H9 (cell line): ENCODE measurements around the gene BBX. TPM values are rescaled to one million over a fixed set of nuclear protein-coding genes. Genes with fewer than 3 reads are reported as not detected.

ENCODE experiments used
- DNase-seq: peaks from one replicate; pipeline ENCODE4 v3.0.0-alpha.2; 2017
- H2AFZ ChIP-seq: one replicate; pipeline ENCODE4 v1.6.1; 2013; ENCODE audit warnings: mild to moderate bottlenecking, low read length, control low read depth, moderate library complexity
- H2AK5ac ChIP-seq: 2 replicates; pipeline ENCODE4 v1.6.1; 2013; ENCODE audit warnings: low read length, control low read depth, mixed read lengths; ENCODE audit not compliant: insufficient read length
- H2BK120ac ChIP-seq: one replicate; pipeline ENCODE4 v1.6.1; 2013; ENCODE audit warnings: low read depth, mild to moderate bottlenecking, low read length, control low read depth, inconsistent platforms; ENCODE audit not compliant: poor library complexity, severe bottlenecking
- H2BK12ac ChIP-seq: 2 replicates; pipeline ENCODE4 v1.6.1; 2013; ENCODE audit warnings: low read length, control low read depth, mixed read lengths, low read depth; ENCODE audit not compliant: insufficient read length
- H2BK15ac ChIP-seq: 2 replicates; pipeline ENCODE4 v1.6.1; 2013; ENCODE audit warnings: low read depth, low read length, control low read depth
- H2BK20ac ChIP-seq: one replicate; pipeline ENCODE4 v1.6.1; 2013; ENCODE audit warnings: low read depth, mild to moderate bottlenecking, low read length, control low read depth, inconsistent platforms; ENCODE audit not compliant: poor library complexity, severe bottlenecking
- H2BK5ac ChIP-seq: 2 replicates; pipeline ENCODE4 v1.6.1; 2013; ENCODE audit warnings: low read length, control low read depth, mixed read lengths; ENCODE audit not compliant: insufficient read length
- H3K14ac ChIP-seq: 2 replicates; pipeline ENCODE4 v1.6.1; 2013; ENCODE audit warnings: low read length, control low read depth; ENCODE audit not compliant: insufficient read depth
- H3K18ac ChIP-seq: 2 replicates; pipeline ENCODE4 v1.6.1; 2013; ENCODE audit warnings: low read depth, mild to moderate bottlenecking, mixed read lengths, low read length, control low read depth; ENCODE audit not compliant: insufficient read length
- H3K23ac ChIP-seq: 2 replicates; pipeline ENCODE4 v1.6.1; 2013; ENCODE audit warnings: low read length, control low read depth, mixed read lengths, low read depth; ENCODE audit not compliant: insufficient read length
- H3K23me2 ChIP-seq: 2 replicates; pipeline ENCODE4 v1.6.1; 2013; ENCODE audit warnings: low read depth, mild to moderate bottlenecking, mixed read lengths, low read length, control low read depth; ENCODE audit not compliant: insufficient read length, poor library complexity, severe bottlenecking
- H3K27ac ChIP-seq: 2 replicates; pipeline ENCODE4 v1.5.1; 2013; ENCODE audit warnings: low read length, control low read depth, mixed read lengths, low read depth; ENCODE audit not compliant: insufficient read length
- H3K27me3 ChIP-seq: 2 replicates; pipeline ENCODE4 v1.6.1; 2013; ENCODE audit warnings: low read length, control low read depth, inconsistent platforms; ENCODE audit not compliant: insufficient read depth
- H3K4ac ChIP-seq: 2 replicates; pipeline ENCODE4 v1.6.1; 2013; ENCODE audit warnings: low read depth, mild to moderate bottlenecking, control low read depth, inconsistent platforms, low read length, moderate library complexity
- H3K4me1 ChIP-seq: 2 replicates; pipeline ENCODE4 v1.6.1; 2013; ENCODE audit warnings: low read length, control low read depth, inconsistent platforms; ENCODE audit not compliant: insufficient read depth
- H3K4me2 ChIP-seq: 2 replicates; pipeline ENCODE4 v1.6.1; 2013; ENCODE audit warnings: low read length, control low read depth, mixed read lengths; ENCODE audit not compliant: insufficient read length, insufficient read depth
- H3K56ac ChIP-seq: 2 replicates; pipeline ENCODE4 v1.6.1; 2013; ENCODE audit warnings: low read depth, mild to moderate bottlenecking, mixed read lengths, low read length, control low read depth; ENCODE audit not compliant: insufficient read length
- H3K79me1 ChIP-seq: 2 replicates; pipeline ENCODE4 v1.6.1; 2013; ENCODE audit warnings: low read depth, mild to moderate bottlenecking, moderate library complexity, low read length, control low read depth, inconsistent platforms; ENCODE audit not compliant: insufficient read depth, poor library complexity, severe bottlenecking
- H3K79me2 ChIP-seq: 2 replicates; pipeline ENCODE4 v1.6.1; 2013; ENCODE audit warnings: low read length, control low read depth, inconsistent platforms; ENCODE audit not compliant: insufficient read depth
- H3K9ac ChIP-seq: 2 replicates; pipeline ENCODE4 v1.6.1; 2013; ENCODE audit warnings: low read length, control low read depth, mixed read lengths; ENCODE audit not compliant: insufficient read length; ENCODE audit errors: extremely low read depth
- H3K9me3 ChIP-seq: one replicate; pipeline ENCODE4 v1.6.1; 2013; ENCODE audit warnings: low read depth, low read length, inconsistent platforms; ENCODE audit not compliant: control insufficient read depth
- H3T11ph ChIP-seq: one replicate; pipeline ENCODE4 v1.6.1; 2013; ENCODE audit warnings: mild to moderate bottlenecking, low read length, control low read depth, inconsistent platforms
- H4K20me1 ChIP-seq: one replicate; pipeline ENCODE4 v1.6.1; 2013; ENCODE audit not compliant: control insufficient read depth, insufficient read length, insufficient read depth
- H4K5ac ChIP-seq: 2 replicates; pipeline ENCODE4 v1.6.1; 2013; ENCODE audit warnings: low read depth, mild to moderate bottlenecking, mixed read lengths, low read length, control low read depth; ENCODE audit not compliant: insufficient read length
- H4K8ac ChIP-seq: replicated peaks from 2 replicates; pipeline ENCODE4 v1.6.1; 2013; ENCODE audit warnings: low read length, control low read depth, mixed read lengths, low read depth; ENCODE audit not compliant: insufficient read length
- H4K91ac ChIP-seq: 2 replicates; pipeline ENCODE4 v1.6.1; 2013; ENCODE audit warnings: low read depth, mild to moderate bottlenecking, moderate library complexity, mixed read lengths, low read length, control low read depth; ENCODE audit not compliant: insufficient read length
- H3K27ac Mint-ChIP-seq, 3 experiments: 2 replicates in 2 of 3; 3 replicates in 1 of 3; pipeline ENCODE4 v1.8.0; 2020 to 2021; ENCODE audit warnings: mixed read lengths in 3 of 3, mild to moderate bottlenecking in 1 of 3, moderate library complexity in 1 of 3
- H3K27me3 Mint-ChIP-seq: 2 replicates; pipeline ENCODE4 v1.8.0; 2021; ENCODE audit warnings: low read depth, mild to moderate bottlenecking, moderate library complexity, mixed read lengths
- H3K36me3 Mint-ChIP-seq, 3 experiments: 2 replicates in 2 of 3; 3 replicates in 1 of 3; pipeline ENCODE4 v1.8.0; 2020 to 2021; ENCODE audit warnings: low read depth in 3 of 3, mixed read lengths in 3 of 3; ENCODE audit not compliant: insufficient read depth in 1 of 3
- H3K4me1 Mint-ChIP-seq, 2 experiments: 2 replicates each; pipeline ENCODE4 v1.8.0; 2020; ENCODE audit warnings: mixed read lengths in 2 of 2
- H3K4me3 Mint-ChIP-seq, 2 experiments: 2 replicates in 1 of 2; 3 replicates in 1 of 2; pipeline ENCODE4 v1.8.0; 2020 to 2021; ENCODE audit warnings: mild to moderate bottlenecking in 2 of 2, mixed read lengths in 2 of 2, moderate library complexity in 1 of 2
- H3K9me3 Mint-ChIP-seq, 2 experiments: 2 replicates in 1 of 2; 3 replicates in 1 of 2; pipeline ENCODE4 v1.8.0; 2020; ENCODE audit warnings: mild to moderate bottlenecking in 2 of 2, mixed read lengths in 2 of 2, moderate library complexity in 1 of 2
- WGBS: extraction: QIAGEN DNeasy Blood & Tissue Kit; methylation state at CpG from one replicate; pipeline ENCODE4 v1.1.7; 2013; ENCODE audit warnings: missing lambda C conversion rate, low lambda C conversion rate, mixed read lengths; ENCODE audit not compliant: insufficient read length; ENCODE audit errors: extremely low coverage; 5-methylcytosine and 5-hydroxymethylcytosine counted together
- total RNA-seq: library from RNA; stranded (reverse); gene quantifications from 2 replicates; pipeline ENCODE4 v1.2.1, GENCODE V29; 2021
- TF ChIP-seq, protein P1 (sequence below): fragments of 200-600 bp; sonication (generic); conservative IDR thresholded peaks from 3 replicates; pipeline ENCODE4 v1.8.0; 2021; ENCODE audit warnings: antibody characterized with exemption, mild to moderate bottlenecking

The BBX gene
- total RNA-seq, 1 experiment from 2014 or later, result 34.8 TPM

DNA sequence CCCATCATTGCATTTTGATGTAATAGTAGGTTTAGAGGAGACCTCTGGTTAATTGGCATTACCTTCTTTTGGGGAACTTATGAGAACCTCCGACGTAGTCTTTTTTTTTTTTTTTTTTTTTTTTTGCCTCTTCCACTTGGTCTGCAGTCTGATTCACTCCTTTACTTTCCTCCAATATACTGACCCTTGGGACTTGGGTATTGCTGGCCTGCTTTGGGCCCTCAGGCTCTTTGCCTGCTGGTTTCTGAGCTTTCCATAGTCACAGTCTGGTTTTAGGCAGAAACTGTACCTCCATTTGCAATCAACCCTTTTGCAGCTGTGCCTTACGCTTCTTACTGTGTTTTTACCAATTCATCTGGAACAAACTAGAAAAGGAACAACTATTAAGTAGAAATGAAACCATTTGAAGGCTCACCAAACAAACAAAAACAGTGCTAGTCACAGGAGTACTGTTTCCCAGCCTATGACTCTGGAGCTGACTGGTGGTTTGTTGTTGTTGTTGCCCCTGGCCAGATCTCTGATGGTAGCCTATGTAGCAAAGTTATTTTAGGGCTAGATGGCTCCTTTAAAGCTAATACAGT is 272.8 kb downstream of the BBX start:
- H3K4ac ChIP-seq, result no peak overlapping the region
- H4K8ac ChIP-seq, result no peak overlapping the region
- H3K4me1 Mint-ChIP-seq, result no peaks in the 10 kb centered on the region
- peaks cover 9 to 25% (median 11%) of the 10 kb centered on the region in 3 experiments; a peak in 6 of 7 replicates for H3K36me3 Mint-ChIP-seq
- no peak overlapping the region for H3K14ac ChIP-seq
- H3K79me1 ChIP-seq, result no peaks in the 10 kb centered on the region
- H3K23me2 ChIP-seq, result no peaks in the 10 kb centered on the region
- H3K56ac ChIP-seq, result no peak overlapping the region
- no peaks in the 10 kb centered on the region for H3K9me3 ChIP-seq
- no peak overlapping the region for H3K9ac ChIP-seq
- no peak overlapping the region for H4K91ac ChIP-seq
- no peaks in the 10 kb centered on the region for H3K79me2 ChIP-seq
- no peak overlapping the region for H3T11ph ChIP-seq
- H2BK5ac ChIP-seq, result no peak overlapping the region
- H3K27me3 Mint-ChIP-seq, result no peaks in the 10 kb centered on the region
- H3K23ac ChIP-seq, result no peak overlapping the region
- no peak overlapping the region for H3K4me2 ChIP-seq
- no peak overlapping the region for H2BK15ac ChIP-seq
- no peak overlapping the region for H3K18ac ChIP-seq
- H3K4me1 ChIP-seq, result no peaks in the 10 kb centered on the region
- H2AK5ac ChIP-seq, result no peak overlapping the region
- H2BK20ac ChIP-seq, result no peak overlapping the region
- H3K9me3 Mint-ChIP-seq, result no peaks in the 10 kb centered on the region
- H2BK12ac ChIP-seq, result no peak overlapping the region
- no peak overlapping the region for H2BK120ac ChIP-seq
- H4K5ac ChIP-seq, result no peak overlapping the region
- WGBS, result no CpG with 5 or more reads among the region's 3 CpGs
- no peak overlapping the region for H3K4me3 Mint-ChIP-seq
- H3K27ac ChIP-seq, result no peak overlapping the region
- no peak overlapping the region for H2AFZ ChIP-seq
- H4K20me1 ChIP-seq, result no peaks in the 10 kb centered on the region
- DNase-seq, result no peak
- no peaks in the 10 kb centered on the region for H3K27me3 ChIP-seq
- H3K27ac Mint-ChIP-seq, result peak overlapping the region in 2 of 3 experiments; percentile 64 to 76; a peak in 2 of 7 replicates
- TF ChIP-seq, protein P1, sequence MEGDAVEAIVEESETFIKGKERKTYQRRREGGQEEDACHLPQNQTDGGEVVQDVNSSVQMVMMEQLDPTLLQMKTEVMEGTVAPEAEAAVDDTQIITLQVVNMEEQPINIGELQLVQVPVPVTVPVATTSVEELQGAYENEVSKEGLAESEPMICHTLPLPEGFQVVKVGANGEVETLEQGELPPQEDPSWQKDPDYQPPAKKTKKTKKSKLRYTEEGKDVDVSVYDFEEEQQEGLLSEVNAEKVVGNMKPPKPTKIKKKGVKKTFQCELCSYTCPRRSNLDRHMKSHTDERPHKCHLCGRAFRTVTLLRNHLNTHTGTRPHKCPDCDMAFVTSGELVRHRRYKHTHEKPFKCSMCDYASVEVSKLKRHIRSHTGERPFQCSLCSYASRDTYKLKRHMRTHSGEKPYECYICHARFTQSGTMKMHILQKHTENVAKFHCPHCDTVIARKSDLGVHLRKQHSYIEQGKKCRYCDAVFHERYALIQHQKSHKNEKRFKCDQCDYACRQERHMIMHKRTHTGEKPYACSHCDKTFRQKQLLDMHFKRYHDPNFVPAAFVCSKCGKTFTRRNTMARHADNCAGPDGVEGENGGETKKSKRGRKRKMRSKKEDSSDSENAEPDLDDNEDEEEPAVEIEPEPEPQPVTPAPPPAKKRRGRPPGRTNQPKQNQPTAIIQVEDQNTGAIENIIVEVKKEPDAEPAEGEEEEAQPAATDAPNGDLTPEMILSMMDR, result no peak
